GM12874 (cell line): ENCODE results near the gene VEZT.

Experiments
- TF ChIP-seq, protein P1 (sequence below): IDR thresholded peaks from 2 replicates; pipeline ENCODE4 v1.5.1; 2011; ENCODE audit warnings: low read depth, mild to moderate bottlenecking, control low read depth, low read length, moderate library complexity; ENCODE audit not compliant: insufficient read depth

VEZT gene

DNA sequence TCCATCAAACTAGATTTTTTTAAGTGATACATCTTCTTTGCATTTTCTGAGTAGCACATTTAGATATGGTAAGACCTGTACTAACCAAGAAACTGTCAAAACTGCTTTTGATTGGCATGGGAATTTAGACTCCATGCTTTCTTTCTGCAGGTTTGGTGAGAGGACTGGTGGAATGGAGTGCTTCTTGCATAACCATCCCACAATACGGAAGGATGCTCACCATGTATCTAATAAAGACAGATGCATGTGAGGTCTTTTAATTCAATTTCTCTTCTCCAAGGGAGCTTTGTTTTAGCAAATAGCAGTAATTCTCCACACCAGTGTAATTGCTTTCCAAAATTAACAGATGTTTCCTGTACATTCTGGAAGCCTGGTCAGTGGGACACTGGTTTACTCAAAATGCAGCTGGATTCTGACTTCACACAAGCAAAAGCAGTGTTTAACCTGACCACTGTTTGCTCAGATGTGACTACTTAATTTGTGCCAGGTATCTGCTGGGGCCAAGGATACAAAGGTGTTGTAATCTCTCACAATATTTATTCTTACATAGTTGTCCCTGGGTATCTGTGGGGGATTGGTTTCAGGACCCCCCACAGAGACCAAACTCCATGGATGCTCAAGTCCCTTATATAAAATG lies 26.4 kb upstream of the VEZT start:
- TF ChIP-seq, protein P1, sequence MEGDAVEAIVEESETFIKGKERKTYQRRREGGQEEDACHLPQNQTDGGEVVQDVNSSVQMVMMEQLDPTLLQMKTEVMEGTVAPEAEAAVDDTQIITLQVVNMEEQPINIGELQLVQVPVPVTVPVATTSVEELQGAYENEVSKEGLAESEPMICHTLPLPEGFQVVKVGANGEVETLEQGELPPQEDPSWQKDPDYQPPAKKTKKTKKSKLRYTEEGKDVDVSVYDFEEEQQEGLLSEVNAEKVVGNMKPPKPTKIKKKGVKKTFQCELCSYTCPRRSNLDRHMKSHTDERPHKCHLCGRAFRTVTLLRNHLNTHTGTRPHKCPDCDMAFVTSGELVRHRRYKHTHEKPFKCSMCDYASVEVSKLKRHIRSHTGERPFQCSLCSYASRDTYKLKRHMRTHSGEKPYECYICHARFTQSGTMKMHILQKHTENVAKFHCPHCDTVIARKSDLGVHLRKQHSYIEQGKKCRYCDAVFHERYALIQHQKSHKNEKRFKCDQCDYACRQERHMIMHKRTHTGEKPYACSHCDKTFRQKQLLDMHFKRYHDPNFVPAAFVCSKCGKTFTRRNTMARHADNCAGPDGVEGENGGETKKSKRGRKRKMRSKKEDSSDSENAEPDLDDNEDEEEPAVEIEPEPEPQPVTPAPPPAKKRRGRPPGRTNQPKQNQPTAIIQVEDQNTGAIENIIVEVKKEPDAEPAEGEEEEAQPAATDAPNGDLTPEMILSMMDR: no peak

DNA sequence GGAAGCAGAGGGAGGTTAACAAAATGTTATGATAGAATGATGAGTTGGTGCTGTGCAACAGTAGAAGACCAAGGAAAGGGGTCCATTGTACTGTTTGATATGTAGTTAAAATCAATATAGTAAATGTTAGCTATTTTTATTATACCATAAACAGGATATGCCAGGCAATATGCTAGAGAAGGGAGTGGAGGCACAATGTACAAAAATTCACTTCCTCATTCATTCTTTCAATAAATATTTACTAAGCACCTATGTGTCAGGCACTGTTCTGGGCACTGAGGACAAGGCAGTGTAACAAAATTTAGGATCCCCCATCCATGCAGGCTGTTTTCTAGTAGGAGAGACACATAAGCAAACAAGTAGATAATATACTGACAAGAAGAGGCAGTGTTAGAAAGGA lies 25.3 kb upstream of the VEZT start:
- TF ChIP-seq, protein P1: no peak

DNA sequence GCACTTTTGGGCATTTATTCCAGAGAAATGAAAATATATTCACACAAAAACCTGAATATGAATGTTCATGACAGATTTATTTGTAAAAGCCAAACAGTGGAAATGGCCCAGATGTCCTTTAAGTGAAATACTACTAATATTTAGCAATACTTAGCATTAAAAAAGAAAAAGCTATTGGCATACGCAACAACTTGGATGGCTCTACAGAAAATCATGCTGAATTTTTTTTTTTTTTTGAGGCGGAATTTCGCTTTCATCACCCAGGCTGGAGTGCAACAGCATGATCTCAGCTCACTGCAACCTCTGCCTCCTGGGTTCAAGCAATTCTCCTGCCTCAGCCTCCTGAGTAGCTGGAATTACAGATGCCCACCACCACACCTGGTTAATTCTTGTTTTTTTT lies 24.5 kb upstream of the VEZT start:
- TF ChIP-seq, protein P1: no peak

DNA sequence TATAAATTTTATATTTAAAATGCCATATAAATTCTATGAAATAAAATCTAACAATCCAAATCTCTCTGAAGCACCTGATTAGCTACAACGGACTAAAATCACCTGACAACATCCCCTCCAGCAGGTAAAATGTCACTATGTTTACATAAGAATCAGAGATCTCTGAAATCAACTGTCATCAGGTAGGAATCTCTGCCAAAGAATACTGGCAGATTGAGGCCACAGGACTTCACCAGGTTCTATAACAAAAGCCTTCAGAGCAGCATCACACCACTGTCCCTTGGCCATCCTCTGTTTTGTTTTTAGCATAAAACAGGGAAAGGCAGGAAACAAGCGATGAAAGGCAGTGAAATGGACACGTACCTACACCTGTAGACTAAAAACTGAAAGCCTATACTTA lies 22.5 kb upstream of the VEZT start:
- TF ChIP-seq, protein P1: no peak

DNA sequence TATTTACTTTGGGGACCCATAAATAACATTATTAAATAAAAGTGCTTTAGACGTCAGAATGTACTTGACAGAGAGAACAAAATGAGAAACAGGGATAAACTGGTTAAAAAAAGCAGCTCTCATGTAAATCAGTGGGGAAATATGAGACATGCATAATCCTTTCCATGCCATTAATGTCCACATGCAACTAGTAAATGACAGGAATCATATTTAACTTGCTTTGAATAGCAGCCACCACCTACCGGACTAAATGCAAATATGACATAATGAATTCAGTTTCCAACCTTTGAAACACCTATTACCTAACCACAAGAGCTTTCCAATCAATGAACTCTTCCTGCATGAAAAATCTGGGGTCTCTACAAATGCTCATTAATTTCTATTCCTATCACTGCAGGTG lies 20.0 kb upstream of the VEZT start:
- TF ChIP-seq, protein P1: no peak

DNA sequence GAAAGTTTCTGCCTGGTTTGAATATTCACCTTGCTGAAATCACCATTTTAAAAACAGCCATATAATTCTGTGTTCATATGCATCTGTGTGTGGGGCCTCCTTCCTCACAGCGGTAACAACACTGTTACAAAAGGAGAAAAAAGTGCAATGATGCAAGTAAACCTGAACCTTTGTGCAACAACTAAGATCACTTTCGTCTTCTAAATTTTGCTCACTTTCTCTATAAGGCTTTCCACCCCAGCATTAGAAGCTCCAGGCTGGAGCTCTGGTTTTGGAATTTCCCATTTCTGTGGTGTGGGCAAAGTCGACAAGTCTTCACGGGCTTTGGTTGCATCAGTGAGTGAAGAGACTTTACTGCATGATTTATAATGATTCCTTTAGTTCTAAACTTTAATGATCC lies 18.7 kb upstream of the VEZT start:
- TF ChIP-seq, protein P1: no peak

DNA sequence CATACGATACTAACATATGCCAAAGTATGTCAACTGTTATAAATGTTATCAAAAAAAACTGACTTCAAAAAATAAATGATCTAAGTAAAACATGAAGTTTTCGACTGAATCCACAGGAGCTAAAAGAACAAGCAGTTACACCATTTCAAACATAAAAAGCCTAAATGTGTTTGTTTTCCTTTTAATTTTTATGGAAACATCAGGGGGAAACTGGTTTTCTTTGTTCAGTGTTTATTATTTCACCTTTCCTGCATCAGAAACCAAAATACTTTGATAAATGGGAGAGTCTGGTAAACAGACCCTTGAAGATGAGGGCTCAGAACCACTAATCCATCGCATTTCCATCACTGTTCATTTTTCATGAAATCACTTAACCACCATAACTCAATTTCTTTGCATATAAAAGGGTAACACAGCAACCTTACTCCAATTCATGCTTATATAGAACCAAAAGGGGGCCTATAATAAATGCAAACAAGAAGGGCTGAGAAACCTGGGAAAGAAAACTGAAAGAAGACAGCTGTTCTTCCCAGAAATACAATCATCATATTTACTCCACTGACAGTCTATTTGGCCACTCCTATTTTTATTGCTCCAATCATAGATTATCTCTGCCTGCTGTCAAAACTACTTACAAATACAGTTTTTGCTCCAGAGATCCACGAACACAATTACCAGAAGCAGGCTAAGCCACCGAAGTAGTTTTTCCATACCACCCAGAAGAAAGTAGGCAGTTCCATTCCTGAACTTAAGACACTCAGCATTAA lies 17.3 kb upstream of the VEZT start:
- TF ChIP-seq, protein P1: no peak
